AG04450 (cell line): ENCODE measurements around the gene OR4K5. TPM values are rescaled to one million over a fixed set of nuclear protein-coding genes. Genes with fewer than 3 reads are reported as not detected.

Experiments
- CTCF ChIA-PET: fragments of 300-600, 350-600 bp; formaldehyde crosslinking; extraction: SDS; loops from one replicate; lab custom pipeline; 2022; ENCODE audit warnings: antibody characterized with exemption, inconsistent platforms; lab: Charles Lee
- POLR2A ChIA-PET: fragments of 350-600 bp; formaldehyde crosslinking; extraction: SDS; loops from one replicate; lab custom pipeline; 2021; ENCODE audit warnings: antibody characterized with exemption, inconsistent platforms; lab: Yijun Ruan, JAX
- DNase-seq: peaks from one replicate; pipeline ENCODE4 v3.0.0-alpha.2; 2011; ENCODE audit warnings: low read depth, low spot score
- H3K27ac ChIP-seq: one replicate; pipeline ENCODE4 v1.5.1; 2012; ENCODE audit warnings: low read depth, low read length, control low read depth
- H3K27me3 ChIP-seq: one replicate; pipeline ENCODE4 v1.6.0; 2012; ENCODE audit warnings: low read length; ENCODE audit not compliant: control insufficient read depth, insufficient read depth
- H3K4me3 ChIP-seq: 2 replicates; pipeline ENCODE4 v1.5.1; 2011; ENCODE audit warnings: mild to moderate bottlenecking, low read depth, low read length, control low read depth
- H3K9me3 ChIP-seq: 2 replicates; pipeline ENCODE4 v1.5.1; 2012; ENCODE audit warnings: low read length; ENCODE audit not compliant: control insufficient read depth, insufficient read depth
- polyA plus RNA-seq: library from polyadenylated mRNA; depleted of rRNA; stranded (reverse); fragments of >200 nt; gene quantifications from 2 replicates; pipeline ENCODE4 v1.2.3, GENCODE V29; 2011
- TF ChIP-seq, protein P1 (sequence below): IDR thresholded peaks from 2 replicates; pipeline ENCODE4 v1.5.1; 2011; ENCODE audit warnings: low read depth, low read length, control low read depth, inconsistent platforms

Gene OR4K5
- polyA plus RNA-seq, 1 experiment, result not detected

DNA sequence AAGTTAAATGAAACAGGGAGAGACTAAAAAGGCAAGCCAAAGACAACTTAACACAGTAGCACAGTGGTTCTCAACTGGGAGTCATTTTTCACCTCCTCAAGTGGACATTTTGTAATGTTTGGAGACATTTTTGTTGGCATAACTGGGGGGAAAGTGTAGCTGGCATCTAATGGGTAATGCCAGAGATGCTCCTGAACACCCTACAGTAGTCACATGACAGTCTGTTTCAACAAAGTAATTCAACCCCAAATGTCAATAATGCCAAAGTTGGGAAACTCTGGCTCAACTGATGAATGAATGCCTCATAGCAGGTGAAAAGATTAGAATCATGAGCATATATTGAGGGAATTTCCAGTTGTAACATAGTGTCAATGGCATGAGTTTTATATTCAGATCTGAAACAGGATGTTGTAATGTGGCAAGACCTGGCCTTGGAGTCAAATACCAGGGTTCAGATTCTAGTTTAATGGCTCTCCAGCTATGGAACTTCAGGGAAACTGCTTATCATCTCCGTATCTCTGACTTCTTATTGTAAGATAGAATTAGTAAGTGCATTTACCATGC is 2.4 kb upstream of the OR4K5 start:
- peaks cover 8% of the 10 kb centered on the region; the same call in 1 of the 2 replicates for H3K9me3 ChIP-seq
- H3K27ac ChIP-seq, result no peak overlapping the region
- H3K27me3 ChIP-seq, result no peaks in the 10 kb centered on the region
- CTCF ChIA-PET, result no interaction called here
- DNase-seq, result no peak
- TF ChIP-seq, protein P1, sequence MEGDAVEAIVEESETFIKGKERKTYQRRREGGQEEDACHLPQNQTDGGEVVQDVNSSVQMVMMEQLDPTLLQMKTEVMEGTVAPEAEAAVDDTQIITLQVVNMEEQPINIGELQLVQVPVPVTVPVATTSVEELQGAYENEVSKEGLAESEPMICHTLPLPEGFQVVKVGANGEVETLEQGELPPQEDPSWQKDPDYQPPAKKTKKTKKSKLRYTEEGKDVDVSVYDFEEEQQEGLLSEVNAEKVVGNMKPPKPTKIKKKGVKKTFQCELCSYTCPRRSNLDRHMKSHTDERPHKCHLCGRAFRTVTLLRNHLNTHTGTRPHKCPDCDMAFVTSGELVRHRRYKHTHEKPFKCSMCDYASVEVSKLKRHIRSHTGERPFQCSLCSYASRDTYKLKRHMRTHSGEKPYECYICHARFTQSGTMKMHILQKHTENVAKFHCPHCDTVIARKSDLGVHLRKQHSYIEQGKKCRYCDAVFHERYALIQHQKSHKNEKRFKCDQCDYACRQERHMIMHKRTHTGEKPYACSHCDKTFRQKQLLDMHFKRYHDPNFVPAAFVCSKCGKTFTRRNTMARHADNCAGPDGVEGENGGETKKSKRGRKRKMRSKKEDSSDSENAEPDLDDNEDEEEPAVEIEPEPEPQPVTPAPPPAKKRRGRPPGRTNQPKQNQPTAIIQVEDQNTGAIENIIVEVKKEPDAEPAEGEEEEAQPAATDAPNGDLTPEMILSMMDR, result no peak
- POLR2A ChIA-PET, result no interaction called here
- H3K4me3 ChIP-seq, result no peak overlapping the region

GRCh38 chr14:19918553-19919264 is 1.7 kb upstream of the OR4K5 start:
- ChIA-PET POLR2A (no interaction called here), CTCF (no interaction called here)
- TF ChIP-seq, protein P1, result no peak
- DNase-seq, result no peak
- Histone ChIP-seq H3K27ac (no peak overlapping the region), H3K9me3 (peaks cover 8% of the 10 kb centered on the region; the same call in 1 of the 2 replicates), H3K4me3 (no peak overlapping the region), H3K27me3 (no peaks in the 10 kb centered on the region)

DNA sequence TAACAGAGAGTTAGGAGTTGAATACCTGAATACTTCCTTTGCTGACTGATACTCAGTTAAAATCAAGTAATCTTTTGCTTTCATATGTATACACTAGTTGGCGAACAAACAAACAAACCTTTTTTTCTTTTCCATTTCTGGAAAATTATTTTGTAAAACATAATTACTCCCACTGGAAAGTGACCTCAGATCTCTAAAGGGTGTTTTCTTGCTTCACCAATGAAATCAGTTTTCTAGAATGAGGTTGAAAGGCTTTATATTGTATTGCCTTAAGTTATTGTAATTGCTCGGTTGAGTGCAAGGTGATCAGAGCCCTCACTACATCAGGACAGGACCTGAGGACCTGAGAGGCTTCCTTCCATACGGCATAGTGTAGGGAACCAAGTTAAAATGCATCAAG is 10.2 kb downstream of the OR4K5 start, which contains the start of gene OR4K1:
OR4K1 (plus strand) TSS at position 301 of the 400 bp plus-strand sequence. CDS start 4,750 bp downstream, outside the sequence.
- peaks cover 9% of the 10 kb centered on the region for H3K9me3 ChIP-seq
- no peak for DNase-seq
- no peak within 1 kb of the TSS for H3K4me3 ChIP-seq
- TF ChIP-seq, protein P1, result no peak
- ChIA-PET CTCF (no interaction called here), POLR2A (no interaction called here)
- no peak within 1 kb of the TSS for H3K27ac ChIP-seq
- H3K27me3 ChIP-seq, result no peaks in the 10 kb centered on the region

- ChIA-PET POLR2A (no interaction called here), CTCF (no interaction called here)
- Histone ChIP-seq H3K27ac (no peak overlapping the region), H3K9me3 (peaks cover 9% of the 10 kb centered on the region; the same call in 1 of the 2 replicates), H3K27me3 (no peaks in the 10 kb centered on the region), H3K4me3 (no peak overlapping the region)
- TF ChIP-seq, protein P1, result no peak
- no peak for DNase-seq
Observed at GRCh38 chr14:19941668-19942067, 21.3 kb downstream of the OR4K5 start.

DNA sequence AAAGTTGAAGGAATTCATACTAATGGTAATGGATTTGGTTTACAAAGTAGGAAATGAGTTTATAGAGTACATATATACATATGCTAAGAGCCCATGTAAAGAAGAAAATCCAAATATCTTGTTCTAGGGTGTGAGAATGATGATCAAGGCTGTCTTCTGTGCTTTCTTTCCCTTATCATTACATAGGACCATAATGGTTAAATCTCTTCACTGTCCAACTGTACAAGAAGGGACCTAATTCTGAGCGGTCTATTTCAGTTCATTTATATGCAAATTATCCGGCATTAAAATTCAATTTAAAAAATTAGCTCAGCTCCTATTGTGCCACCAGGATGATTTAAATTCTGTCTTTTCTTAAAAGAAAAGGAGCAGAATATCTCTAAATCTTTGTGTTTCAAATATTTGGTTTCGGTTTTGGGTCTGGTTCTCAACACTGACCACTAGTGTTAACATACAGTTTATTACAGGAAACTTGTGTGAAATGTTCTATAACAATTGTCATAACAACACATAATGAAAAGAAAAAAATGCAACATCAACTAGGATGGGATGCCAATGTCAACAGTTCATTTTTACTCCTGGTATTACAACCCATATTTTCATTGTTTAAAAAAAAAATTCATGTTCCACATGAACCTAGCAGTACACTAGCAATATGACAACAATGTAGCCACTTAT is 27.1 kb downstream of the OR4K5 start:
- no peak for DNase-seq
- ChIA-PET POLR2A (no interaction called here), CTCF (no interaction called here)
- H3K27me3 ChIP-seq, result no peaks in the 10 kb centered on the region
- no peak overlapping the region for H3K4me3 ChIP-seq
- H3K9me3 ChIP-seq, result peaks cover 7% of the 10 kb centered on the region
- H3K27ac ChIP-seq, result no peak overlapping the region
- TF ChIP-seq, protein P1, result no peak
